Right cardiac atrium (tissue), 5 donors: ENCODE results near the gene STK32A. TPM values are rescaled to one million over a fixed set of nuclear protein-coding genes. Genes with fewer than 3 reads are reported as not detected.
"Not testable (repeated sequence)": the region's sequence is repeated elsewhere in the genome, so short reads cannot be mapped to it uniquely, and the experiment has no call there.

Experiments used
- ATAC-seq, 2 donors: fragments of 200-7000 bp; cut with Tn5 transposase; one replicate each; pipeline versions ENCODE4 v1.8.0 to v1.9.1; 2020; ENCODE audit warnings: moderate library complexity in 2 of 2, mild to moderate bottlenecking in 1 of 2
- DNase-seq, 3 donors: peaks; one replicate each; pipeline ENCODE4 v3.0.0-alpha.2; 2020
- H3K27ac ChIP-seq: one replicate; pipeline ENCODE4 v1.5.1; 2013; ENCODE audit warnings: mild to moderate bottlenecking, low read length, control low read depth, moderate library complexity
- H3K27me3 ChIP-seq: one replicate; pipeline ENCODE4 v1.6.1; 2013; ENCODE audit not compliant: control insufficient read depth, insufficient read depth
- H3K4me1 ChIP-seq: one replicate; pipeline ENCODE4 v1.6.1; 2013; ENCODE audit warnings: low read length; ENCODE audit not compliant: control insufficient read depth, insufficient read depth
- H3K4me3 ChIP-seq: one replicate; pipeline ENCODE4 v1.5.1; 2013; ENCODE audit warnings: low read length, control low read depth
- H3K9me3 ChIP-seq: one replicate; pipeline ENCODE4 v1.6.1; 2013; ENCODE audit warnings: low read length; ENCODE audit not compliant: control insufficient read depth
- WGBS: extraction: QIAGEN DNeasy Blood & Tissue Kit; methylation state at CpG from one replicate; pipeline ENCODE4 v1.1.7; 2013; 5-methylcytosine and 5-hydroxymethylcytosine counted together
- intact Hi-C, 4 donors: fragments of 100-400 bp; cut with DNase I; formaldehyde crosslinking; loops; one replicate each; pipeline versions ENCODE4 v1.11.0 to v1.14.0; 2022 to 2023
- polyA plus RNA-seq: library from polyadenylated mRNA; stranded (reverse); fragments of 200-250 nt; gene quantifications from one replicate; pipeline ENCODE4 v1.2.3, GENCODE V29; 2013
- total RNA-seq, 4 donors: library from RNA; stranded (reverse); fragmentation: NEBNext Ultra II Directional; extraction: Animal tissue kit (Norgen Biotek cat#: 25700); gene quantifications; one replicate each; pipeline ENCODE4 v1.2.1, GENCODE V29; 2021
- donor health status: healthy with polysubstance abuse.
- donor health status: DM: no; HTN: yes; CAD: no.
- donor health status: DM: no; HTN: no; CAD: no.
- donor health status: DM: no; HTN: yes; CAD: no; lungs with severe emphysema.
- donor health status: DM: yes; HTN: yes; CAD: no.

STK32A gene
- total and polyA plus RNA-seq, 5 donors = 0.81 to 2.9 (median 1.9) TPM

GRCh38 chr5:147216552-147217154, 18.2 kb upstream of the STK32A start:
- Histone ChIP-seq H3K27ac (no peak overlapping the region), H3K4me1 (no peaks in the 10 kb centered on the region), H3K27me3 (no peaks in the 10 kb centered on the region), H3K4me3 (no peak overlapping the region), H3K9me3 (no peaks in the 10 kb centered on the region)
- WGBS = 33% methylated on average over 9 of the region's 9 CpGs
- intact Hi-C loops = no loop called here
- no peak for DNase-seq
- no peak for ATAC-seq

GRCh38 chr5:147223343-147223742, 11.5 kb upstream of the STK32A start:
- no peaks in the 10 kb centered on the region for H3K27me3 ChIP-seq
- no peak for DNase-seq
- ATAC-seq = no peak
- no peak overlapping the region for H3K4me3 ChIP-seq
- no peaks in the 10 kb centered on the region for H3K4me1 ChIP-seq
- no peaks in the 10 kb centered on the region for H3K9me3 ChIP-seq
- 28% methylated on average over 2 of the region's 2 CpGs for WGBS
- intact Hi-C loops = loop anchor here (5.0 to 10.0 kb wide), 4 partner anchors 149 to 354 kb away; no protein-coding TSS in a partner anchor
- no peak overlapping the region for H3K27ac ChIP-seq

GRCh38 chr5:147223948-147224791, 10.7 kb upstream of the STK32A start:
- no peak for DNase-seq
- no peak overlapping the region for H3K27ac ChIP-seq
- intact Hi-C loops = loop anchor here (5.0 to 10.0 kb wide), 4 partner anchors 148 to 353 kb away; no protein-coding TSS in a partner anchor
- no peaks in the 10 kb centered on the region for H3K27me3 ChIP-seq
- no peak overlapping the region for H3K4me3 ChIP-seq
- peak; percentile 68 to 69 for ATAC-seq
- 62% methylated on average over 3 of the region's 3 CpGs for WGBS
- H3K9me3 ChIP-seq = no peaks in the 10 kb centered on the region
- no peaks in the 10 kb centered on the region for H3K4me1 ChIP-seq

- no peaks in the 10 kb centered on the region for H3K27me3 ChIP-seq
- WGBS = 92% methylated on average over 9 of the region's 9 CpGs
- no peak overlapping the region for H3K4me3 ChIP-seq
- no peak for ATAC-seq
- H3K27ac ChIP-seq = no peak overlapping the region
- no peaks in the 10 kb centered on the region for H3K9me3 ChIP-seq
- DNase-seq = peak in 1 of 3 donors; percentile 7
- H3K4me1 ChIP-seq = no peaks in the 10 kb centered on the region
- intact Hi-C loops = loop anchor here in 3 of 4 donors (5.0 to 10.0 kb wide), 4 partner anchors 146 to 351 kb away; no protein-coding TSS in a partner anchor
Observed at GRCh38 chr5:147225938-147226337, 8.9 kb upstream of the STK32A start.

GRCh38 chr5:147226512-147226911, 8.3 kb upstream of the STK32A start:
- Histone ChIP-seq H3K4me1 (no peaks in the 10 kb centered on the region), H3K27ac (no peak overlapping the region), H3K4me3 (no peak overlapping the region), H3K27me3 (no peaks in the 10 kb centered on the region), H3K9me3 (no peaks in the 10 kb centered on the region)
- peak in 2 of 3 donors; percentile 30 to 32 for DNase-seq
- ATAC-seq = no peak
- WGBS = 95% methylated on average over 15 of the region's 15 CpGs
- intact Hi-C loops = loop anchor here in 3 of 4 donors (5.0 to 10.0 kb wide), 4 partner anchors 146 to 351 kb away; no protein-coding TSS in a partner anchor

- ATAC-seq (peak; percentile 37 to 47), DNase-seq (no peak)
- Histone ChIP-seq H3K4me1 (no peaks in the 10 kb centered on the region), H3K27me3 (no peaks in the 10 kb centered on the region), H3K4me3 (peak overlapping the region; percentile 67), H3K27ac (no peak overlapping the region), H3K9me3 (no peaks in the 10 kb centered on the region)
- intact Hi-C loops = loop anchor here in 1 of 4 donors (5.0 kb wide), 1 partner anchor 133 kb away; no protein-coding TSS in a partner anchor
- WGBS = 2% methylated on average over 32 of the region's 32 CpGs
Observed at GRCh38 chr5:147234239-147234824, 494 bp upstream of the STK32A start.

- Histone ChIP-seq H3K27ac (no peak overlapping the region), H3K4me3 (no peak overlapping the region), H3K27me3 (no peaks in the 10 kb centered on the region), H3K4me1 (no peaks in the 10 kb centered on the region), H3K9me3 (no peaks in the 10 kb centered on the region)
- ATAC-seq (no peak), DNase-seq (no peak)
- intact Hi-C loops = no loop called here
- WGBS = 84% methylated on average over 4 of the region's 4 CpGs
Observed at GRCh38 chr5:147240266-147240985, 5.6 kb downstream of the STK32A start.

GRCh38 chr5:147243238-147243637, 8.4 kb downstream of the STK32A start:
- H3K9me3 ChIP-seq, H3K4me3 ChIP-seq, DNase-seq, H3K4me1 ChIP-seq, H3K27me3 ChIP-seq, H3K27ac ChIP-seq, ATAC-seq, intact Hi-C loops: not testable (repeated sequence)
- 89% methylated on average over 2 of the region's 6 CpGs for WGBS

- no peak for ATAC-seq
- no peak overlapping the region for H3K27ac ChIP-seq
Observed at GRCh38 chr5:147245381-147246165, 10.7 kb downstream of the STK32A start.

GRCh38 chr5:147248561-147248960, 13.7 kb downstream of the STK32A start:
- 20% methylated on average over 2 of the region's 2 CpGs for WGBS

More at GRCh38 chr5:147245381-147246165, 10.7 kb downstream of the STK32A start:
- DNase-seq = no peak
- intact Hi-C loops = no loop called here
- Histone ChIP-seq H3K9me3 (no peaks in the 10 kb centered on the region), H3K4me1 (no peaks in the 10 kb centered on the region), H3K27me3 (no peaks in the 10 kb centered on the region), H3K4me3 (no peak overlapping the region)
- WGBS = 55% methylated on average over 3 of the region's 3 CpGs

More at GRCh38 chr5:147248561-147248960, 13.7 kb downstream of the STK32A start:
- H3K4me1 ChIP-seq = no peaks in the 10 kb centered on the region
- H3K4me3 ChIP-seq = no peak overlapping the region
- ATAC-seq = peak in 1 of 2 donors; percentile 31
- H3K9me3 ChIP-seq = no peaks in the 10 kb centered on the region
- intact Hi-C loops = no loop called here
- no peak for DNase-seq
- no peak overlapping the region for H3K27ac ChIP-seq
- H3K27me3 ChIP-seq = no peaks in the 10 kb centered on the region
